ENCODE data around the gene P2RX2. TPM values are rescaled to one million over a fixed set of nuclear protein-coding genes. Genes with fewer than 3 reads are reported as not detected.

P2RX2 gene
- total and polyA plus RNA-seq, 9 donors = 0.12 to 1.5 (median 0.23) TPM; not detected in 6

GRCh38 chr12:132620113-132620898, 1.7 kb downstream of the P2RX2 start:
- peaks cover 56% of the 10 kb centered on the region for H3K27me3 ChIP-seq (ENCODE audit: control insufficient read depth, insufficient read depth, low read length)
- no peak for DNase-seq
- 58% methylated on average over 23 of the region's 29 CpGs for WGBS (ENCODE audit: insufficient coverage)
- peaks cover 16% of the 10 kb centered on the region for H3K36me3 ChIP-seq (ENCODE audit: control insufficient read depth, insufficient read depth, low read length)
- H3K4me1 ChIP-seq (ENCODE audit: control insufficient read depth, insufficient read depth, low read length) = peaks cover 21% of the 10 kb centered on the region
- no peak overlapping the region for H3K4me3 ChIP-seq (ENCODE audit: low read length)
- peaks cover 20% of the 10 kb centered on the region for H3K9me3 ChIP-seq (replicated peaks; ENCODE audit: control insufficient read depth, low read depth, low read length)
- H3K27ac ChIP-seq (ENCODE audit: low read length) = no peak overlapping the region

- Histone ChIP-seq H3K27ac (ENCODE audit: low read length) (no peak overlapping the region), H3K27me3 (ENCODE audit: control insufficient read depth, insufficient read depth, low read length) (peaks cover 48% of the 10 kb centered on the region), H3K36me3 (ENCODE audit: control insufficient read depth, insufficient read depth, low read length) (peaks cover 24% of the 10 kb centered on the region), H3K4me3 (ENCODE audit: low read length) (no peak overlapping the region), H3K4me1 (ENCODE audit: control insufficient read depth, insufficient read depth, low read length) (peaks cover 21% of the 10 kb centered on the region), H3K9me3 (replicated peaks; ENCODE audit: control insufficient read depth, low read depth, low read length) (peaks cover 18% of the 10 kb centered on the region)
- DNase-seq = no peak
- 67% methylated on average over 24 of the region's 28 CpGs for WGBS (ENCODE audit: insufficient coverage)
Observed at GRCh38 chr12:132620899-132621656, 2.5 kb downstream of the P2RX2 start.

- Histone ChIP-seq H3K27me3 (ENCODE audit: control insufficient read depth, insufficient read depth, low read length) (peaks cover 40% of the 10 kb centered on the region), H3K27ac (ENCODE audit: low read length) (peak overlapping the region; percentile 67), H3K9me3 (replicated peaks; ENCODE audit: control insufficient read depth, low read depth, low read length) (peaks cover 10% of the 10 kb centered on the region), H3K36me3 (ENCODE audit: control insufficient read depth, insufficient read depth, low read length) (peaks cover 26% of the 10 kb centered on the region), H3K4me3 (ENCODE audit: low read length) (no peak overlapping the region), H3K4me1 (ENCODE audit: control insufficient read depth, insufficient read depth, low read length) (peaks cover 21% of the 10 kb centered on the region)
- 74% methylated on average over 19 of the region's 21 CpGs for WGBS (ENCODE audit: insufficient coverage)
- DNase-seq = no peak
Observed at GRCh38 chr12:132621657-132622435, 3.3 kb downstream of the P2RX2 start.

GRCh38 chr12:132622437-132623071, 4.0 kb downstream of the P2RX2 start:
- Histone ChIP-seq H3K9me3 (replicated peaks; ENCODE audit: control insufficient read depth, low read depth, low read length) (peaks cover 3% of the 10 kb centered on the region), H3K36me3 (ENCODE audit: control insufficient read depth, insufficient read depth, low read length) (peaks cover 31% of the 10 kb centered on the region), H3K27me3 (ENCODE audit: control insufficient read depth, insufficient read depth, low read length) (peaks cover 33% of the 10 kb centered on the region), H3K27ac (ENCODE audit: low read length) (peak overlapping the region; percentile 67), H3K4me1 (ENCODE audit: control insufficient read depth, insufficient read depth, low read length) (peaks cover 21% of the 10 kb centered on the region), H3K4me3 (ENCODE audit: low read length) (no peak overlapping the region)
- 27% methylated on average over 9 of the region's 11 CpGs for WGBS (ENCODE audit: insufficient coverage)
- peak; percentile 82 for DNase-seq

- no peak for DNase-seq
- WGBS (ENCODE audit: insufficient coverage) = 70% methylated on average over 20 of the region's 25 CpGs
- no peaks in the 10 kb centered on the region for H3K9me3 ChIP-seq (replicated peaks; ENCODE audit: control insufficient read depth, low read depth, low read length)
- peak overlapping the region; percentile 67 for H3K27ac ChIP-seq (ENCODE audit: low read length)
- peaks cover 19% of the 10 kb centered on the region for H3K4me1 ChIP-seq (ENCODE audit: control insufficient read depth, insufficient read depth, low read length)
- peaks cover 31% of the 10 kb centered on the region for H3K36me3 ChIP-seq (ENCODE audit: control insufficient read depth, insufficient read depth, low read length)
- no peak overlapping the region for H3K4me3 ChIP-seq (ENCODE audit: low read length)
- H3K27me3 ChIP-seq (ENCODE audit: control insufficient read depth, insufficient read depth, low read length) = peaks cover 26% of the 10 kb centered on the region
Observed at GRCh38 chr12:132623072-132623869, 4.7 kb downstream of the P2RX2 start.

- peaks cover 38% of the 10 kb centered on the region for H3K36me3 ChIP-seq (ENCODE audit: control insufficient read depth, insufficient read depth, low read length)
- DNase-seq = no peak
Observed at GRCh38 chr12:132624186-132624855, 5.7 kb downstream of the P2RX2 start.

GRCh38 chr12:132624910-132625630, 6.5 kb downstream of the P2RX2 start:
- no peak for DNase-seq
- Histone ChIP-seq H3K9me3 (replicated peaks; ENCODE audit: control insufficient read depth, low read depth, low read length) (no peaks in the 10 kb centered on the region), H3K27me3 (ENCODE audit: control insufficient read depth, insufficient read depth, low read length) (peaks cover 12% of the 10 kb centered on the region), H3K4me1 (ENCODE audit: control insufficient read depth, insufficient read depth, low read length) (peaks cover 16% of the 10 kb centered on the region), H3K36me3 (ENCODE audit: control insufficient read depth, insufficient read depth, low read length) (peaks cover 46% of the 10 kb centered on the region), H3K27ac (ENCODE audit: low read length) (no peak overlapping the region), H3K4me3 (ENCODE audit: low read length) (no peak overlapping the region)
- 86% methylated on average over 32 of the region's 32 CpGs for WGBS (ENCODE audit: insufficient coverage)

More at GRCh38 chr12:132624186-132624855, 5.7 kb downstream of the P2RX2 start:
- Histone ChIP-seq H3K9me3 (replicated peaks; ENCODE audit: control insufficient read depth, low read depth, low read length) (no peaks in the 10 kb centered on the region), H3K4me1 (ENCODE audit: control insufficient read depth, insufficient read depth, low read length) (peaks cover 17% of the 10 kb centered on the region), H3K27ac (ENCODE audit: low read length) (no peak overlapping the region), H3K27me3 (ENCODE audit: control insufficient read depth, insufficient read depth, low read length) (peaks cover 20% of the 10 kb centered on the region), H3K4me3 (ENCODE audit: low read length) (no peak overlapping the region)
- 84% methylated on average over 22 of the region's 22 CpGs for WGBS (ENCODE audit: insufficient coverage)

- Histone ChIP-seq H3K36me3 (ENCODE audit: control insufficient read depth, insufficient read depth, low read length) (peaks cover 53% of the 10 kb centered on the region), H3K9me3 (replicated peaks; ENCODE audit: control insufficient read depth, low read depth, low read length) (no peaks in the 10 kb centered on the region), H3K27me3 (ENCODE audit: control insufficient read depth, insufficient read depth, low read length) (peaks cover 4% of the 10 kb centered on the region), H3K4me1 (ENCODE audit: control insufficient read depth, insufficient read depth, low read length) (peaks cover 16% of the 10 kb centered on the region), H3K27ac (ENCODE audit: low read length) (no peak overlapping the region), H3K4me3 (ENCODE audit: low read length) (no peak overlapping the region)
- DNase-seq = no peak
- 95% methylated on average over 20 of the region's 24 CpGs for WGBS (ENCODE audit: insufficient coverage)
Observed at GRCh38 chr12:132625731-132626430, 7.3 kb downstream of the P2RX2 start.

All from muscle of leg (tissue), 11 donors.